Gastrocnemius medialis (tissue), 4 donors: ENCODE data around the gene MSRB3.

Experiments used
- POLR2A ChIP-seq, 2 donors: fragments of 450-650 bp; IDR thresholded peaks; one replicate each; pipeline ENCODE4 v1.6.1; 2017; ENCODE audit warnings: antibody characterized with exemption in 2 of 2, mild to moderate bottlenecking in 2 of 2, moderate library complexity in 2 of 2
- TF ChIP-seq, protein P1 (sequence below), 5 experiments: fragments of 450-650 bp in 3 of 5; fragments of 200-600 bp in 2 of 5; sonication (generic) in 2 of 5; IDR thresholded peaks in 4 of 5; conservative IDR thresholded peaks in 1 of 5; 1 replicate in 4 of 5; 2 replicates in 1 of 5; pipeline ENCODE4 v1.5.1; 2016 to 2019; ENCODE audit warnings: antibody characterized with exemption in 5 of 5, mild to moderate bottlenecking in 3 of 5, moderate library complexity in 3 of 5

GRCh38 chr12:65446901-65447300 lies 168.4 kb downstream of the MSRB3 start:
- TF ChIP-seq, protein P1, sequence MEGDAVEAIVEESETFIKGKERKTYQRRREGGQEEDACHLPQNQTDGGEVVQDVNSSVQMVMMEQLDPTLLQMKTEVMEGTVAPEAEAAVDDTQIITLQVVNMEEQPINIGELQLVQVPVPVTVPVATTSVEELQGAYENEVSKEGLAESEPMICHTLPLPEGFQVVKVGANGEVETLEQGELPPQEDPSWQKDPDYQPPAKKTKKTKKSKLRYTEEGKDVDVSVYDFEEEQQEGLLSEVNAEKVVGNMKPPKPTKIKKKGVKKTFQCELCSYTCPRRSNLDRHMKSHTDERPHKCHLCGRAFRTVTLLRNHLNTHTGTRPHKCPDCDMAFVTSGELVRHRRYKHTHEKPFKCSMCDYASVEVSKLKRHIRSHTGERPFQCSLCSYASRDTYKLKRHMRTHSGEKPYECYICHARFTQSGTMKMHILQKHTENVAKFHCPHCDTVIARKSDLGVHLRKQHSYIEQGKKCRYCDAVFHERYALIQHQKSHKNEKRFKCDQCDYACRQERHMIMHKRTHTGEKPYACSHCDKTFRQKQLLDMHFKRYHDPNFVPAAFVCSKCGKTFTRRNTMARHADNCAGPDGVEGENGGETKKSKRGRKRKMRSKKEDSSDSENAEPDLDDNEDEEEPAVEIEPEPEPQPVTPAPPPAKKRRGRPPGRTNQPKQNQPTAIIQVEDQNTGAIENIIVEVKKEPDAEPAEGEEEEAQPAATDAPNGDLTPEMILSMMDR (IDR thresholded peaks at IDR 0.05 in 4 of 5, conservative IDR thresholded peaks at IDR 0.05 in 1 of 5) = no peak
- TF ChIP-seq POLR2A (IDR thresholded peaks at IDR 0.05) = no peak
